Retinal pigment epithelial cell (primary cell): ENCODE results near the gene SUZ12.

ENCODE experiments used
- DNase-seq: peaks from one replicate; pipeline ENCODE4 v3.0.0-alpha.2; 2010; ENCODE audit warnings: low read depth
- H3K4me3 ChIP-seq: 2 replicates; pipeline ENCODE4 v1.5.1; 2011; ENCODE audit warnings: mild to moderate bottlenecking, low read length, control low read depth, moderate library complexity
- TF ChIP-seq, protein P1 (sequence below): conservative IDR thresholded peaks from 2 replicates; pipeline ENCODE4 v1.5.1; 2011; ENCODE audit warnings: low read depth, low read length, control low read depth, inconsistent platforms

The SUZ12 gene

DNA sequence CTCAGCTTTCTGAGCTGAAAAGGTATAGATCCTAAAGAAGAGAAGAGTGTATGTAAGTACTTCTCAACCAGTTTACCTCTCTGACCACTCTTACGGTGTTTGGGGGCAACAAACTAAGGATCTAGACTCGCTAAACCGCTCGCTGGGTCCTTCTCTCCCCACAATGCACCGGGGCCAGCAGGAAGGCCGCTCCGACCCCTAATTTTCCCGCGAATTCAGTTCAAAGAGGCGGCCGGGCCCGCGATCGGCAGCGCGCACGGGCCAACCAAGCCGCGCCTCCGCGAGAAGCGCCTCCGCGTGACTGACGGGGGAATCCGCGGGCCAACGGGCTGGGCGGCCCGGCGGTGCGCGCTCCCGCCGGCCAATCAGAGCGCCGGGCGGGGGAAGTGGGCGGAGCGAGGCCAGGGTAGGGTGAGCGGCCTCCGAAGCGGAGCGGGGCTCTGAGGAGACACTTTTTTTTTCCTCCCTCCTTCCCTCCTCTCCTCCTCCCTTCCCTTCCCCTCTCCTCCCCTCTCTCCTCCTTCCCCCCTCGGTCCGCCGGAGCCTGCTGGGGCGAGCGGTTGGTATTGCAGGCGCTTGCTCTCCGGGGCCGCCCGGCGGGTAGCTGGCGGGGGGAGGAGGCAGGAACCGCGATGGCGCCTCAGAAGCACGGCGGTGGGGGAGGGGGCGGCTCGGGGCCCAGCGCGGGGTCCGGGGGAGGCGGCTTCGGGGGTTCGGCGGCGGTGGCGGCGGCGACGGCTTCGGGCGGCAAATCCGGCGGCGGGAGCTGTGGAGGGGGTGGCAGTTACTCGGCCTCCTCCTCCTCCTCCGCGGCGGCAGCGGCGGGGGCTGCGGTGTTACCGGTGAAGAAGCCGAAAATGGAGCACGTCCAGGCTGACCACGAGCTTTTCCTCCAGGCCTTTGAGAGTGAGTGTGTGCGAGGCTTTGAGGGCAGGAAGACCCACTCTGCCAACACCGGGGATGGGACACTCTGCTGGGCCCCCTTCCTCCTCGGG lies at the start of gene SUZ12:
SUZ12 (plus strand) TSS at position 393 of the 995 bp plus-strand sequence; CDS start at position 633, 240 bp downstream.
- peak within 1 kb of the TSS; percentile 72 for H3K4me3 ChIP-seq
- DNase-seq: peak; percentile 51

DNA sequence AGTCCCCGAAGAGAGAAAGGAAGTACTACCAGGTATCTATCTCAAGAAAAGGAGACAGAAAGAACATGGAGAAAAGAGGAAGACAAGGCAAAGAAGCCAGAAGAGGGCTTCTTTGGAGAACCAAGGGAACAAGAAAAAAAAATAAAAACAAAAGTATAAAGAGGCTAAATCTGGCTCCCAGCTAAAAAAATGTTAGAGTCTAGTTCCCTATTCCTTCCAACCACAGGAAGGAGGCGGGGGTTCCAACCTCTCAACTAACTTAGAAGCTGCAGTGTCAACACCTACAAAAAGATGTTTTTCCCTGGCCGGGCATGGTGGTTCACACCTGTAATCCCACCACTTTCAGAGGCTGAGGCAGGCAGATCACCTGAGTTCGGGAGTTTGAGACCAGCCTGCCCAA lies 48.7 kb upstream of the SUZ12 start:
- TF ChIP-seq, protein P1, sequence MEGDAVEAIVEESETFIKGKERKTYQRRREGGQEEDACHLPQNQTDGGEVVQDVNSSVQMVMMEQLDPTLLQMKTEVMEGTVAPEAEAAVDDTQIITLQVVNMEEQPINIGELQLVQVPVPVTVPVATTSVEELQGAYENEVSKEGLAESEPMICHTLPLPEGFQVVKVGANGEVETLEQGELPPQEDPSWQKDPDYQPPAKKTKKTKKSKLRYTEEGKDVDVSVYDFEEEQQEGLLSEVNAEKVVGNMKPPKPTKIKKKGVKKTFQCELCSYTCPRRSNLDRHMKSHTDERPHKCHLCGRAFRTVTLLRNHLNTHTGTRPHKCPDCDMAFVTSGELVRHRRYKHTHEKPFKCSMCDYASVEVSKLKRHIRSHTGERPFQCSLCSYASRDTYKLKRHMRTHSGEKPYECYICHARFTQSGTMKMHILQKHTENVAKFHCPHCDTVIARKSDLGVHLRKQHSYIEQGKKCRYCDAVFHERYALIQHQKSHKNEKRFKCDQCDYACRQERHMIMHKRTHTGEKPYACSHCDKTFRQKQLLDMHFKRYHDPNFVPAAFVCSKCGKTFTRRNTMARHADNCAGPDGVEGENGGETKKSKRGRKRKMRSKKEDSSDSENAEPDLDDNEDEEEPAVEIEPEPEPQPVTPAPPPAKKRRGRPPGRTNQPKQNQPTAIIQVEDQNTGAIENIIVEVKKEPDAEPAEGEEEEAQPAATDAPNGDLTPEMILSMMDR: no peak
- DNase-seq: no peak
- H3K4me3 ChIP-seq: no peak overlapping the region

DNA sequence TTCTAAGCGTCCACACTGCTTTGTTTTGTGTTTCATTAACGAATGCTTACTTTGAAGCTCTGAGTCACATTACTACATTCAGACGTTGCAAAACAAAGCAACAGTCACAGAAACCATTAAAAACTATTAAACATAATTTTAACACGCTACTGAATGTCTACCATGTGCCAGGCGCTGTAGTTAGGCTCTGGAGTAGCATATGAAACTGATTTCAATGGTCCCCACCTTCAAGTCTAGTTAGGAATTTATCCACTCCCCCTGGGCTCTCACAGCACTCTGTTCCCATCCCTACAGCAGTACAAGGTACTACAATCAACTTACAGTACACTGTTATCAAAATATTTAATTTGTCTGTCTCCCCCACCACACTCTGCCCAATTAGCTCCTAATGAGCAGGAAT lies 35.9 kb upstream of the SUZ12 start:
- peak overlapping the region; percentile 99 for H3K4me3 ChIP-seq
- DNase-seq: no peak
- TF ChIP-seq, protein P1: no peak

DNA sequence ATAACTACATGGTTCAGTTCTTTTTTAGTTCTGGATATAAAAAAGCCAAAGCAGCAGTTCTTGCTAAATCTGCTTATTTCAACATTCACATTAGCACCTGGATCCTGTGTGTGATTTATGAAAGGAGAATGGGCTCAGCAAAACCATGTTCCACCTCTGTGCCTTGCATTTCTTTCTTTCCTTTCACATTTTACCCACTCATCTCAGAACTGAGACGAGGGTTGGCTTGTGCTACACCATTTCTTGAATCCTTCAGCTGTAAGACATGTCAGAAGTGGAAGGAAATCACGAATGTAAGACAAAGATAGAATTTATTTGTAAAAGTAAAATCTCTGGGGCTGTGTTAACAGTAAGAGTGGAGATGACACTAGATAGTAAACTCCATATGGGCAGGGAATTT lies 34.1 kb upstream of the SUZ12 start:
- no peak overlapping the region for H3K4me3 ChIP-seq
- TF ChIP-seq, protein P1: no peak
- no peak for DNase-seq

DNA sequence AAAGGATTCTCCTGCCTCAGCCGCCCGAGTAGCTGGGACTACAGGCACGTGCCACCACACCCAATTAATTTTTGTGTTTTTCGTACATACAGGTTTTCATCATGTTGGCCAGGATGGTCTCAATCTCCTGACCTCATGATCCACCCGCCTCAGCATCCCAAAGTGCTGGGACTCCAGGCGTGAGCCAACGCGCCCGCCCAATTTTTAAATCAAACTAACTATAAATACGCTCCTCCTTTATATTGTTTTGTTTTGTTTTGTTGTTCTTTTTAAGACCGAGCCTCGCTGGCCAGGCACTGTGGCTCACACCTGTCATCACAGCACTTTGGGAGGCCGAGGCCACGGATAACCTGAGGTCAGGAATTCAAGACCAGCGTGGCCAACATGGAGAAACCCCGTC lies 33.4 kb upstream of the SUZ12 start:
- TF ChIP-seq, protein P1: no peak
- H3K4me3 ChIP-seq: no peak overlapping the region
- no peak for DNase-seq

DNA sequence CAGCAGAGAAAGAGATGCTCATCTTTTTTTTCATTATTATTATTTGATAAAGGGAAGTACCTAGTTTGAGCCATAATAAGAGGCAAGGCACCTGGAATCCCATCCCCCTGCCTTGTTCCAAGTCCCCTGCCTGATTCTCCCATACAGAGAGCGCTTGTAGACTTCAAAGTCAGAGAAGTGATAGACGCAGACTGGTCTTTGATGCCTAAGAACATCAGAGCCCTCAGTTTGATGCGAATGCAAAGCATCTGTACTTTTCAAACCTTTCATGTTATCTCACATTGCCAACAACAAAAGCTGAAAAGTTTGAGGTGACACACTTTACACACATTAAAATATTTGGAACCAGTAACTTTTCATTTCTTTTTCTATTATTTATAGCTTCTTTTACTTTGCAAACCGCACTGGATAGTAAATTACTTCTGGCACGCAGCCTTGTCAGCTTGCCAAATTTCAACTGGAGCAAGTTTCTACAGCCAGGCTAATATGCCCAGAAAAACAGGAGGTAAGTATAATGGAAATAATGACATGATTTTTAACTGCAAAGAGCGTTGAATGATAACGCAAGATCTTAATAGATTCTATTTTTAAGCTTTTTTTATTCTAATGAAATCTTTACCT lies 29.4 kb upstream of the SUZ12 start:
- no peak overlapping the region for H3K4me3 ChIP-seq
- TF ChIP-seq, protein P1: no peak
- DNase-seq: no peak

DNA sequence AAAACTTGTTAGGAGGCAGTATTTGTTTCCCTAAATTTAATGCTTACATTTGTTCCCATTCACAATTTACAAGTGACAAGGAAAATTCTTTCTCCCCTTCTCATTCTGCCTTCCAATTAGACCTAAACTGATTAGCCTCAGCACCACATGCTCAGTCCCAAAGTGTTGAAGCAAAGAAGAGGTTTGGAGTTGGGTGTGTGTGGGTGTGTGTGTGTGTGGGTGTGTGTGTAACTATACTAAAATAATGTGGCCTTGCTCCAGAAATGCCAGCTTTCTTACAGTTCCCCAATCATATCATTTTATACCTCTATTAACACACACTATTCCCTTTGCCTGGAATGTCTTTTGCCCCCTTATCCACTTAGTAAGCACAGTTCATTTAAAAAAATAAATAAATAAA lies 28.4 kb upstream of the SUZ12 start:
- TF ChIP-seq, protein P1: no peak
- no peak overlapping the region for H3K4me3 ChIP-seq
- no peak for DNase-seq
